ACHN (cell line): ENCODE results near the gene PCBP4.

Experiments
- DNase-seq: peaks from one replicate; pipeline ENCODE4 v3.0.0-alpha.2; 2015
- in situ Hi-C: cut with HindIII; loops from 2 replicates; pipeline ENCODE4 v1.10.0; 2017; ENCODE audit warnings: low sequenced_read_pairs, low pct_ligation_motif_present, low pct_unique_long_range_greater_than_20kb

PCBP4 gene

DNA sequence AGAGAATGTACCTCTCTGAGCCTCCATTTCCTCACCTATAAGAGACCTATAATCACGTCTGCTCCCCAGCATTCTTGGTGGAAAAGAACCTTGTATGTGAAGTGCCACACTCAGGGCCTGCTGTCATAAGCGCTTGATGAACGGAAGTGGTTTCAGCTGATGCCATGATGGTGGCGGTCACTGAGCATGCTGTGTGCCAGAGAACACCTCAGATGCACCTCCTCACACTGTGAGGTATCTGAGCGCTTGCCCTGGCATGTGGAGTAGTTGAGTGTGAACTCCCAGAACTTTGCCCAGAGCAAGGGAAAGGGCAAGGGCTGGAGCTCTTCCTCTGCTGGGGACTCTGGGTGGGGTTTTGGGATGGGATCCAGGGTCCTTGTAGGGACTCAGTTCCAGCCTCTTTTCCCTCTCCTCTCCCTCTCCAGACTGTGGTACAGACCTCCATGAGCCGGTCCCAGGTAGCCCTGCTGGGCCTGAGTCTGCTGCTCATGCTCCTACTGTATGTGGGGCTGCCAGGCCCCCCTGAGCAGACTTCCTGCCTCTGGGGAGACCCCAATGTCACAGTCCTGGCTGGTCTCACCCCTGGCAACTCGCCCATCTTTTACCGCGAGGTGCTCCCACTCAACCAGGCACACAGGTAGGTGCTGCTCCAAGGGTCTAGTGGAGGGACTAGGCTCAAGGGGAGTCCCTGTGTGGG is 10.3 kb upstream of the PCBP4 start:
- in situ Hi-C loops, result no loop called here

DNA sequence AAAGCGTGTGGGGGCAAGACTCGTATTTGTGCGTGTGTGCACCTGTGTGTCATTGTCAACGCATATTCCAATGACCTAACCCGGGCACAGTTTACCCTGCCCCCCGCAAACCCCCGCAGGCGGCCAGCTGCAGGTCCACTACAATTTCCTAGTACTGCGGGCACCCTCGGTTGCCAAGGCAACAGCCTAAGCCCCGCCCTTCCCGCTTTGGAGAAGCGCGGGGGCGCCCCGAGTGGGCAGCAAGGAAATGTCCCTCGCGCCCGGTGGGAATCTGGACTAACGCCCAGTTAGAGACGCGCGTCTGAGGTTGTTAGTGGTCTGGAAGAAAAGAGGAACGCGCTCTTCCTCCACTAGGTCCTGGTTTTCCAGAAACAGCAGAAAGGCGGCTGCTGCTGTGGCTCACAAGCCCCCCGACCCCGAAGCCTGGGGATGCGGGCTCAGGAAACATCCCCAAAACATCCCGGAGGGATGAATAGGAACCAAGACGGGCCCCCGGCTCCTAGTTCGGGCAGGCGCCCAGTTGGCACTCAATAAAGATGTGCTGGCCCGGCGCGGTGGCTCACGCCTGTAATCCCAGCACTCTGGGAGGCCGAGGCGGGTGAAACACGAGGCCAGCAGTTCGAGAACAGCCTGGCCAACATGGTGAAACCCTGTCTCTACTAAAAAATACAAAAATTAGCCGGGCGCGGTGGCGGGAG is 8.7 kb upstream of the PCBP4 start:
- in situ Hi-C loops, result no loop called here
- DNase-seq, result peak; percentile 54

More for the DNA sequence above, 10.3 kb upstream of the PCBP4 start:
- DNase-seq, result no peak

GRCh38 chr3:51974963-51975851 is 8.0 kb upstream of the PCBP4 start, which contains the start of gene ABHD14A:
Gene ABHD14A, plus strand, starts transcription at chr3:51975064. Its CDS starts 72 bp downstream, at chr3:51975136.
- in situ Hi-C loops, result no loop called here
- DNase-seq, result peak; percentile 74

DNA sequence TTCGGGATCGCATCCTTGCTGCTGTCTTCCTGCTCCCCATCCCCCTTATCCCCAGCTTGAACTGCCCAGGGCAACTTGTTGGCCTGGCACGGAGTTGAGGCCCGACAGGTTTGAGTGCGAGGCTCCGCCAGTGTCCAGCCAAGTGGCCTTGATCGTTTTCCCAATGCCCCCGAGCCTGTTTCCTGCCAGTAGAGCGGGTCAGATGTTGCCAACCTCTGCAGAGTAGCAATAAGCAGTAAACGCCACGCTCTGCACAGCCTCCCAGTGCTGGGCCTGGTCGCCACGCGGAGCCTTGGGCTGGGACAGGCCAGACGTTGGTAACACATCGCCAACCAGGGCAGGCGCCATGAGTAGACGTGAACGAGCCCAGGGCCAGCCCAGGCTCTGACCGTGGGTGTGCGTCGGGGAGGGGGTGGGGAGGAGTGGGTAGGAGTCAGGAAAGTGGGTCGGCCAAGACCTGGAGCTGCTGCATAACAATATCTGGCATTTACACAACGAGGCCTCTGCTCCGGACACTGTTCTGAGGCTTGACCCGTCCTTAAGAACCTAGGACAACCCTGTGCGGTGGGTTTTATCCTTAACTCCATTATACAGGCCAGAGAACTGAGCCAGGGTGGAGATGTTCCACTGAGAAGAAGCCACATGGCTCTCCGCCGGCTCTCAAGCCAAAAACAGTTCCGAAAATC is 7.2 kb upstream of the PCBP4 start:
- no peak for DNase-seq
- in situ Hi-C loops, result no loop called here

GRCh38 chr3:51971350-51971749 is 4.1 kb upstream of the PCBP4 start:
- DNase-seq, result no peak
- in situ Hi-C loops, result no loop called here

- DNase-seq, result no peak
- in situ Hi-C loops, result no loop called here
Measured at GRCh38 chr3:51970606-51971300, 3.5 kb upstream of the PCBP4 start.

DNA sequence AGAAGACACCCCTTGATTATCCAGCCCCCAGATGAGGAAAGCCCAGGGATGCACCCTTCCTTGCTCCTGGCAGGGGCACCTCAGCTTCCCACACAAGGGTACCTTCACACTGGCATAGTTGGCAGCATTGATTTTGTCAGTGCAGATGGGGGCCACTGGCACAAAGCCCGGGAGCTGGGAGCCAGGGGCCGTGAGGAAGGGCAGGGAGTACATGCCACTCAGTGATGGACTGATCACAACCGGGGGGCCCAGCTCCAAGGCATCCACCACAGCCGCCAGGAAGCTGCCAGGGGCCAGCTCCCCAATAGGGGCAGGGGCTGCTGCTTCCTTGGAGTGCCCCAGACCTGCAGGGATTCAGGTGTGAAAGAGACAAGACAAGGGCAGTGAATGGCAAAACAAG is 2.6 kb upstream of the PCBP4 start:
- no peak for DNase-seq
- in situ Hi-C loops, result no loop called here

GRCh38 chr3:51968883-51969678 is 1.8 kb upstream of the PCBP4 start:
- DNase-seq, result no peak
- in situ Hi-C loops, result no loop called here

- in situ Hi-C loops, result no loop called here
- no peak for DNase-seq
Measured at GRCh38 chr3:51968170-51968775, 1.0 kb upstream of the PCBP4 start.

DNA sequence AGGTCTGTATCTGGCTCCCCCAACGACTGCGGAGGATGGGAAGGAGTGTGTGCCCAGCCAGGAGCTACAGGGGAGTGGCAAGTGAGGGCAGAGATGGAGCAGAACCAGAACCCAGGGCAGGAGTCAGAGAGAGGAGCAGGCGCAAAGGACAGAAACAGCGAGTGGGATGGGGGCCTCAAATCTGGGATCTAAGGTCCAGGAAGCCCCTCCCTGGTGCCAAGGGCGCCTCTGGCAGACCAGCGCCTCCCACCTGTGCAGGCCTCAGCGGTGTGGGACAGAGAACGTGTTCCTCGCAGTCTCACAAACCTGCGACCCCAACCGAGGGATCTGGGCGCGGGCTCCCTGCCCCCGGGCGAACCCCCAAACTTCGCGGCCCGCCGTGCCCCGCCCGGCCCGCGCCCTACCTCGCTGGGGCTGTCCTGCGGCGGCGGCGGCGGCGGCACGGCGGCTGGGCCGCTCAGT is 301 bp downstream of the PCBP4 start:
- DNase-seq, result no peak
- in situ Hi-C loops, result no loop called here

GRCh38 chr3:51966486-51966885 is 768 bp downstream of the PCBP4 start:
- DNase-seq, result no peak
- in situ Hi-C loops, result no loop called here

GRCh38 chr3:51966016-51966415 is 1.2 kb downstream of the PCBP4 start:
- in situ Hi-C loops, result no loop called here

DNA sequence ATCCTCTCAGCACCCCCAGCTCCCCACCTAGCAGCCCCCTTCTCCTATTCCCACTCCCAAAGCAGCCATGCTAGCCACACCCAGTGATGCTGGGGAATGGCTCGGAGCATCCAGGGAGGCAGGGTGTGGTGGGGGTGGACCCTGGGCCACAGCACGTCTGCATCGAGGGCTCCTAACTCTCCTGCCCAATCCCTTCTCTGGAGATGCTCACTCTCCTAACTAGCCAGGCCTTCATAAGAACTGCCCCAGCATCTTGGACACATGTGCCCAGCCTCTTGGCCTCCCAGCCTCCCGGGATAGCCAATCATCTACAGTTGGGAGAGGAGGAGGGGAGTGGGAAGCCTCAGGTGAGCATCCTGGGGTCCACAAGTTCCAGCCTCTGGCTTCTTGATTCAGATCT is 2.7 kb downstream of the PCBP4 start:
- in situ Hi-C loops, result no loop called here
- DNase-seq, result no peak

More at GRCh38 chr3:51966016-51966415, 1.2 kb downstream of the PCBP4 start:
- DNase-seq, result no peak

DNA sequence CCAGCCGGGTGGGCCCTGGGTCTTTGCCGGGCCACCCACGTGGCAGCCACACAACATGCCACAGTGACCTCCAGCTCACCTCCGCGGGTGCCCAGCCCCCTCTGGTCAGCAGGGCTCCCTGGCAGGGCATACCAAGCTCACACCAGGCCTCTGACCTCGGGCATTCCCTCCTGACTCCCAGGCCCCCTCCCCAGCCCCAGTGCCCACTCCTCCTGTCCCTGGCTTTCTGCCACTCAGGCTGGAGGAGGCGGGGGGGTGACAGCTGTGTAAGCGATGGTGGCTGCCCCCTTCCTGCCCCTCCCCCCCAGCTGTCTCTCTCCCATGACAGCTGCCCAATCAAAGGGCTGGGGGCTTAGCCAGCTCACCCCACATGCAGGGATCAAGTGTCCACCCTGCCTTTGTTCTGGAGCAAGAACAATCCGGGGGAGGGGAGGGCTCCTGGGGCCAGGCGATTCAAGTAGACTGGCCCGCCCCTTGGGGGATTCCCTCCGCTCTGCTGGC is 3.3 kb downstream of the PCBP4 start:
- DNase-seq, result no peak
- in situ Hi-C loops, result no loop called here

GRCh38 chr3:51962854-51963530 is 4.3 kb downstream of the PCBP4 start:
- no peak for DNase-seq
- in situ Hi-C loops, result no loop called here
